NCI-H128 (cell line): ENCODE results near the gene GPR17.

Source experiments
- DNase-seq: peaks from one replicate; lab custom pipeline; 2025; ENCODE audit not compliant: unreplicated experiment; lab: John Stamatoyannopoulos, UW

The GPR17 gene

DNA sequence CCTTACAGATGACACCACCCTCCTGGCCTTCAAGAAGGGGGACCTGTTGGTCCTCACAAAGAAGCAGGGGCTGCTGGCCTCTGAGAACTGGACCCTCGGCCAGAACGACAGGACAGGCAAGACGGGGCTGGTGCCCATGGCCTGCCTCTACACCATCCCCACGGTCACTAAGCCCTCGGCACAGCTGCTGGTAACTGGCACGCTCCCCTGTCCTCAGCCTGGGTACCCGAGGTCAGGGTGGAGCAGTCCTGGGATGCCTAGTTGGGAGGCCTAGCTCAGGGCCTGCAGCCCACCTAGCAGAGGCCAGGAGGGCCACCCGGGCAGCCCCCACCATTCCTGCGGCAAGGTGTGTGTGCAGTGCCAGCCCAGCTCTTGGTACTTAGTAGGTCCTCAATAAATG, 16.3 kb upstream of the GPR17 start:
- DNase-seq, result no peak

DNA sequence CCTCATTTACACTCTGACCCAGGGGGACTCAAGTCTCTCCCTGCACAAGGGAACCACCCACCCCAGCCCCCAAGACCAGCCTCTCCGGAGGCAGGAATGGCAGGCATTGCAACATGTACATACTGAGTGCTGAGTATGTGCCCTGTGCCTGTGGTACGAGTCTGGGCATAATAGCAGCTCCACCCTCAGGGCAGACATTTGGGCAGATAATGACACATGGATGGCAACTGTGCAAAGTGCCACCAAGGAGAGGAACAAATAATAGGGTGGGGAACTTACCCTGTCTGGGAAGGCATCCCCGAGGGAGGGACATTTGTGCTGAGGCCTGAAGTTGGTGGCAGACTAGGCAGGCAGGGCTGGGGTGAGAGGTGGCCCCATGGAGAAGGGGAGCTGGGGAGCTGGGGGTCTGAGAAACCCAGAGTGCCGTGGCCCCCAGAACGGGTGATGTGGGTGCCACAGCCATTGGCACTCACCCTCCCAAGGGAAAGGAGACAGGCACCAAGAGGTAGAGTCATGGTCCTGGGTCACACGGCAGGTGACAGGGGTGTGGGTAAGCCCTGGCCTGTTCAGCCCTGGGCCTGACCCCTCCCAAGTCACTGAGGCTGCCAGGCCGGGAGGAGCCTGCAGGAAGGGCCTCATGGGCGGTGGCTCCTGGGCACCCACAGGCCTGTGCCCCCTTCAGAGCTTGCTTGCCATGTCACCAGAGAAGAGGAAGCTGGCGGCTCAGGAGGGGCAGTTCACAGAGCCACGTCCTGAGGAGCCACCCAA, 15.7 kb upstream of the GPR17 start:
- no peak for DNase-seq

DNA sequence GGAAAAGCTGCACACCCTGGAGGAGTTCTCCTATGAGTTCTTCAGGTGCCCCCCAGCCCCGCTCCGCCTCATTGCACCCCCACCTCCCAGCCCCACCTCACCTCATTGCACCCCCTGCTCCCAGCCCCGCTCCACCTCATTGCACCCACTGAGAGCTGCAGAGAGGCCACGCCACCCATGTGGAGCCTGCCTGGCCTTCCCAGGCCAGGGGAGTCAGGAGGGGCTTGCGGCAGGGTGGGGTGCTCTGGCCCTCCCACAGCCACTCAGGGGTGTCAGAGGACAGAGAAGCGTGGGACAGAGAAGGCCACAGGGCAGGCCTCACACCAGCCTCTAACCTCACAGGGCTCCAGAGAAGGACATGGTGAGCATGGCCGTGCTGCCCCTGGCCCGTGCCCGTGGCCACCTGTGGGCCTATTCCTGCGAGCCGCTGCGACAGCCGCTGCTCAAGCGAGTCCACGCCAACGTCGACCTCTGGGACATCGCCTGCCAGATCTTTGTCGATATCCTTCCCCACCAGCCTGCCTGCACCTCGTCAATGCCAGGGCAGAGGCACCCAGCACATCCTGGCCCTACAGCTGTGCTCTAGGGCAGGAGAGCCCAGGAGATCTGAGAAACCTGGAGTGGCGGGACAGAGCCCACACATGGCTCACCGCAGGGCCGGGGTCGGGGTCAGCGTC, 15.0 kb upstream of the GPR17 start:
- DNase-seq, result no peak

DNA sequence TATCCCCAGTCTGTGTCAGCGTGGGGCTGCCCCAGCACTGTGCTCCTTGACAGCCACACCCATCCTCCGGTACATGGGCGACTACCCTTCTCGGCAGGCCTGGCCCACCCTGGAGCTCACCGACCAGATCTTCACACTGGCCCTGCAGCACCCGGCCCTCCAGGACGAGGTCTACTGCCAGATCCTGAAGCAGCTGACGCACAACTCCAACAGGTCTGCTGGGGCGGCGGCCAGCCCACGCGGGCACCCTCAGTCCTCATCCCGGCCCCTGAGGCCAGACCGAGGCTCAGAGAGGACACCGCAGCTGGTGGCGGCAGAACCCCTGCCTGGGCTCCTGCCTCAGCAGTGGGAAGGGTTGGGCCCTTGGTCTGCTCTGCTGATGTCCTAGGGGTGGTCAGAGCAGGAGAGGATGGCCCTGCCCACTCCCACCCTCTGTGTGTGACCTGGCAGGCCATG, 14.4 kb upstream of the GPR17 start:
- DNase-seq, result no peak

DNA sequence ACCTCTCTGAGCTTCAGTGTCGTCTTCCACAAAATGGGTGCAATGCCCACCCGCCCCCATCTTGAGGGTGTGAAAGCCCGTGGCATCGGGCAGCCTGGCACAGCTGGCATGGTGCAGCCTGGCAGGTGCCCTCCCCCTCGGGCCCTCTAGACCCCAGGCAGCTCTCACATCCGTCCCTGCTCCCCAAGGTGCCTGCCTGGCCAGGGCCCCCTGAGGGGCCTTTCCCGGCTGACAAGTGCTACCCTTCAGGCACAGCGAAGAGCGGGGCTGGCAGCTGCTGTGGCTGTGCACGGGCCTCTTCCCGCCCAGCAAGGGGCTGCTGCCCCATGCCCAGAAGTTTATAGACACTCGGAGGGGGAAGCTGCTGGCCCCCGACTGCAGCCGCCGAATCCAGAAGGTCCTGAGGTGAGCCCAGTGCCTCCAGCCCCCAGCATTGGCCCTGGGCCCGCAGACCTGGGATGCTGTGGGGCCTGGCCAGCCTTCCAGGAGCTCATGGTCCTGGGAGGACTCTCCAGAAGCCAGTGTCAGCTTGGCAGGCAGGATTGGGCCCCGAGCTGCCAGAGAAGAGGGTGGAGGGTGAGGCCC, 13.9 kb upstream of the GPR17 start:
- no peak for DNase-seq

DNA sequence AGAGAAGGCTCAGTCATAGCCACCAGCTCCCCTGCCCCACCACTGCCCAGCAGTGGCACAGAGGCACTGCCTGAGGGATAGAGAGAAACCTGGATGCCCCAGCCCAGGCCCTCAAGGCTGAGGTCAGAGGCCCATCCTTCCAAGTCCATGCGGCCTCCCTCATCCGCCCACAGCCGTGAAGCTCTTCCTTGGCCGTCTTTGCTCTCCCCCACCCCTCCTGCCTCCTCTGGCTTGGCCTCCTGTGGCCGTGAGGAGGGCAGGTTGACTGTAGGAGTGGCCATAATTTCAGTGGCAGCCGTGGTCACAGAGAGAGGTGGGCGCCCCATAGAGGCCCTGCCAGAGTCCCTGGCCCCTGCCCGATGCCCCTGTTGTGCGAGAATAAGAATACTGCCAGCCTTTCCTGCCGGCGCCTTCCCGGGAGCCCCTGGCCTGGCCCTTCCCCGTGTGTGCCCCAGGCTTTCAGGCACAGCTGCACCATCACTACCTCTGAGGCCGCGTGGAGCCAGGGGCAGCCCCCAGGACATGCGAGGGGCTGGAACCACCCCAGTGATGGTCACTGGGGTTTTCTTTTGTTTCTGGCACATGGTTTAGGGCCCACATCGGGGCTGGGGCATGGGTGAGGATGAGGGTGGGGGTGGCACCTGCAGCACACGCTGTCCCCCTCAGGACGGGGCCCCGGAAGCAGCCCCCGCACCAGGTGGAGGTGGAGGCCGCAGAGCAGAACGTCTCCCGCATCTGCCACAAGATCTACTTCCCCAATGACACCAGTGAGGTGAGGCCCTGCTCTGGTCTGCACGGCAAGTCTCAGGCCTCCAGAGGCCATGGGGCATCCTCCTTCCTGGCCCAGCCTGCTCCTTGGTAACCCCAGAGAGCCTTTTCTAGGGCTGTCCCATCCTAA, 13.1 kb upstream of the GPR17 start:
- DNase-seq, result no peak

DNA sequence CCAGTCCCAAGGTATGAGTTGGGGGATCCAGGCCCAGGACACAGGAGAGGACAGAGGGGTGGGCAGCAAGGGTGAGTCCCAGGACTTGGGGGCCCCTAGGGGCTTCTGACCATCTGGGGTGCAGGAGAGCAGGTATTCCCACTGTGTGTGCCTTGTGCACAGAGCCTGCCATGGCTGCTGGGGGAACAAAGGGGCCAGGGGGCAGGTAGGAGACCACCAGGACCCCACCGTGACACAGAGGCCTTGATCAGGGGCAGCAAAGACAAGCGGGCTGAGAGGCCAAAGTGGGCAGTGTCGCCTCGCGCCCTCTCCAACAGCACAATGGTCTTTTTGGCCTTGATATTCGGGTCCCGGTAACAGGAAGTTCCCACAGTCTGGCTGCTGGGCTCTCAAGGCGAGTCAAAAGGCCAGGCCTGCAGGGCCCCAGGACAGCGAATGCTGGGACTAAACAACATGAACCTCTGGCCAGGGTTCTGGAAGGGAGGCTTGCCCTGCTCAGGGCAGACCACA, 12.3 kb upstream of the GPR17 start:
- DNase-seq, result no peak

DNA sequence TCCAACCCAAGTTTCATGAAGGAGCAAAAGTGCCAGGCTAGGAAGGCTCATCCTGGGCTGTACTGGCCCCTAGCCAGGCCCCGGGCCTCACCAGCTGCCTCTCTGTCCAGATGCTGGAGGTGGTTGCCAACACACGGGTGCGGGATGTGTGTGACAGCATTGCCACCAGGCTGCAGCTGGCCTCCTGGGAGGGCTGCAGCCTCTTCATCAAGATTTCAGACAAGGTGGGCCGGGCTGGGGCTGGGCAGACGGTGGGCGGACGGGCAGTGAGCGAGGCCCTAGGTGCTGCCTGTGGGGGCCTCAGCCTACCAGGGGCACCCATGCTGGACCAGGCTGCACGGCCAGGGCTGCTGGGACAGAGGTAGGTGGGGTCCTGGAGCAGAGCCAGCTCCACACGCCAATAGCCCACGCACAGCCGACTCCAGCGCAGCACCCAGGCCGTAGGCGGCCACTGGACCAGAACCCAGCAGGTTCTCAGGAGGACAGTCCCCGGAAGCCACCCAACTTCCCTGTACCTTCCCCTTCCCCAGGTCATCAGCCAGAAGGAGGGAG, 11.8 kb upstream of the GPR17 start:
- no peak for DNase-seq

DNA sequence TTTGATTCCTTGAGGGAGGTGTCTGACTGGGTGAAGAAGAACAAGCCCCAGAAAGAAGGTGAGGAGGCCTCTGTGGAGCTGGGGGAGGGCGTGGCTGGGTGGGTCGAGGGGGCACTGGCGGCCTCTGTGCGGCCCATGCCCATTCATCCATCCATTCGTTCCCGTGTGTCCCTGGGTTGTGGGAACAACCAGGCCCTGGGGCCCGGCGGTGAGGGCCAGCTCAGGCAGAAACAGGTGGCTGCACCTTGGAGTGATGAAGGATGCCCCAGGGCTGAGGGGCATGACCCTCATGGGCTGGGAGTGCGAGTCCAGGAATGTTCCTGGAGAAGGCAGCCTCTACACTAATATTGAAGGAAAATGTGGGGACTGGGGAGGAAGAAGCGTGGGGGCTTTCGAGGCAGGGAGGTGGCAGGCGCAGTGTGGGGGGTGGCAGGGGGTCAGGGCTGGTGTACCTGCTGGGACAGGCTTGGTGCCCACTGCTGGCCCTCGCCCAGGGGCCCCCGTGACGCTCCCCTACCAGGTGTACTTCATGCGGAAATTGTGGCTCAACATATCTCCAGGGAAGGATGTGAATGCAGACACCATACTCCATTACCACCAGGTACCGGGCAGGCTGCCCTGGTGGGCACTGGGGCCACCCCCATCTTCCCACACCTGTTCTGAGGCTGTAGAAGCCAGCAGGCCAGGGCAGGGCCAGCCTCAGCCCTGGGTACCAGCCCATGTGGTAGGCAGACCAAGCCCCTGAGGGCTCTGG, 11.2 kb upstream of the GPR17 start:
- no peak for DNase-seq

DNA sequence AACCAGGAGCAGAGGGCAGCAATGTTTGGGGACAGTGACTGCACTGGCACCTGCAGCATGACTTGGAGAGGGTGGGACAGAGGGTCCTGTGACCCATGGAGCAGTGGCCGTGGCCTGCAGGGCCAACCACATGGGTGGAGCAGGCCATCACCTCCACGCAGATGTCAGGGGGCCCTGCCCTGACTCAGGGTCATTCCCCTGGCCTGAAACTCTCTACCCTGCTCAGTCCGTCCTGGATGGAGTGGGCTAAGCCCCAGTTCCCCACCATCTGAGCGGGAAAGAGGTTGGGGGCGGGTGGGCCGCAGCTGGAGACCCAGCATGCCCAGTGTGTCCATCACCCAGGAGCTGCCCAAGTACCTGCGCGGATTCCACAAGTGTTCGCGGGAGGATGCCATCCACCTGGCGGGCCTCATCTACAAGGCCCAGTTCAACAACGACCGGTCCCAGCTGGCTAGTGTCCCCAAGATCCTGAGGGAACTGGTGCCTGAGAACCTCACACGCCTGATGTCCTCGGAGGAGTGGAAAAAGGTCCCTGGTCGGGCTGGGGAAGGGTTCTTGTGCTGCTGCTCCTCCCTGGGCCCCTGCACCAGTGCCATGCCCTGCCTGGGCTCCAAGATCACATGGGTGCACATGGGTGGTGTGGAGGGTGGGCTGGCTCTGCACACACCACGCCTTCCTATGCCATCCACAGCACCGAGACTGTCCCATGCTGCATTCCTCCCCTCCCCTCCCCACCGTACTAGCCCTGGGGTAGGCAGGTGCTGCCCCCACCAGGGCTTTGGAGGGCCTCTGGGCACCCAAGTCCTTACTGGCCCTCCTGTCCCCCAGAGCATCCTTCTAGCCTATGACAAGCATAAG, 10.3 kb upstream of the GPR17 start:
- no peak for DNase-seq

DNA sequence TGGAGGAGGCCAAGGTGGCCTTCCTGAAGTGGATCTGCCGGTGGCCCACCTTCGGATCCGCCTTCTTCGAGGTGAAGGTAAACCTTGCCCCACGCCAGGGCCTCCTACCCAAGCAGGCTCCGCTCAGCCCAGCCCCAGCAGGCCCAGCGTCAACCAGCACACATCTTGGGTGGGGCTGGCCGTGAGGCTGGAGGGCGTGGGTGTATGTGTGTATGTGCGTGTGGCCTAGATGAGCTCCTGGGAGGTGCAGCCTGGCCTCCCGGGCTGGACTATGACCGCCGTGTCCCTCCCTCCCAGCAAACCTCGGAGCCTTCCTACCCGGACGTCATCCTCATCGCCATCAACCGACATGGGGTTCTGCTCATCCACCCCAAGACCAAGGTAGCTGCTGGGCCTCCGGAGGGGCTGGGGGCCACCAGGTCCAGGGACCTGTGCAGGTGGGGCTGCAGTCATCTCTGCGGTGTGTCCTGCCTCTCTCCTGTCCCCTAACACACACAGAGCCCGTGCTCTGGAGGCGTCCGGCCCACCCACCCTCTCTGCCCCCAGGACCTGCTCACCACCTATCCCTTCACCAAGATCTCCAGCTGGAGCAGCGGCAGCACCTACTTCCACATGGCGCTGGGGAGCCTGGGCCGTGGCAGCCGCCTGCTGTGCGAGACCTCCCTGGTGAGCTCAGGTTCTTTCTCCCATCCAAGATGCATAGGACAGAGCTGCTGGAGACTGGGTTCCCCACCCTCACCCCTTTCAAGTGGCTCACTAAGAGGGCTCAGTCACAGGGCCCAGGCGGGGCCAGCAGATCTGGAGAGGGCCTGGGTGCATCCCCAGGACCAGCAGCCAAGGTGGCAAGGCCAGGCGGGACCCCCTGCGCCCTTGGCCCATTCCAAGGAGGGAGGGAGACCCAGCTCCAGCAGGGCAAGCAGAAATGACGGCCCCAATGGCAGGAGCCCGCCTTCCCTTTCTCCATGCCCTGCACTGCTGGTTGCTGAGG, 9.4 kb upstream of the GPR17 start:
- DNase-seq, result no peak

DNA sequence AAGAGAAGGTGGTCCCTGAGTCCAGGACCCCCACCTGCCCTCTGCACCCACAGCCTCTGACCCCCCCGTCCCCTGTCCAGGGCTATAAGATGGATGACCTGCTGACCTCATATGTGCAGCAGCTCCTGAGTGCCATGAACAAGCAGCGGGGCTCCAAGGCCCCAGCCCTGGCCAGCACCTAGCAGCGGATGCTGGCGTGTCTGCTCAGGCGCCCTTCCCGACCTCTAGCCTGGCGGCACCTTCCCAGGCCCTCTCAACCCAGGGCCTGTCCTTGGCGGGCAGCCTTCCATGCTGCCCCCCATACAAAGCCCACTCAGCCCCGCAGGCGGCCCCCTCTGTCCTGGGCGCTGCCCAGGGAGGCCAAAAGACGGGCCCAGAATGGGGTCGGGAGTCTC, 8.7 kb upstream of the GPR17 start:
- no peak for DNase-seq

DNA sequence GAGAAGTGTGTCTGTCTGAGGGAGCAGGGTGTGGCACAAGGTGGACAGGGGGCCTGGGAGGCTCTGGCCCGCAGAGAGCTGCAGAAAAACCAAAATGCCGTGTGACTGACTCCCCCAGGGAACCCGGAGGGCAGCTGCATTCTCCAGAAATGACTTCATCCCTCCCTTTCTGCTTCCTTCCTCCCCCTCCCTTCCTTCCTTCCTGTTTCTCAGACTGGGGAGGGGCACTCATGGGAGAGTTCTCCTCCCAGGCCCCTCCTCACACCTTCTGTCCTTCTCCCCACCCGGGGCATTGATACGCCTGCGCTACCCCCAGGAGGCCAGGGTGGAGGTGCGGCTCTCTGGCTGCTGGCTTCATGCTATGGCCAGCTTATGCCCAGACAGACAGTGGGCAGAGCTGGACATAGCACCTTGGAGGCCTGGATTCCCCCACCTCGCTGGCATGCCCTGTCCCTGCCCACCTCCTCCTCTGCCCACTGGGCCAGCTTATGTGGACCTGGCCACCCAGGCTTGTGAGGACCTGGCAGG, 8.2 kb upstream of the GPR17 start:
- no peak for DNase-seq

DNA sequence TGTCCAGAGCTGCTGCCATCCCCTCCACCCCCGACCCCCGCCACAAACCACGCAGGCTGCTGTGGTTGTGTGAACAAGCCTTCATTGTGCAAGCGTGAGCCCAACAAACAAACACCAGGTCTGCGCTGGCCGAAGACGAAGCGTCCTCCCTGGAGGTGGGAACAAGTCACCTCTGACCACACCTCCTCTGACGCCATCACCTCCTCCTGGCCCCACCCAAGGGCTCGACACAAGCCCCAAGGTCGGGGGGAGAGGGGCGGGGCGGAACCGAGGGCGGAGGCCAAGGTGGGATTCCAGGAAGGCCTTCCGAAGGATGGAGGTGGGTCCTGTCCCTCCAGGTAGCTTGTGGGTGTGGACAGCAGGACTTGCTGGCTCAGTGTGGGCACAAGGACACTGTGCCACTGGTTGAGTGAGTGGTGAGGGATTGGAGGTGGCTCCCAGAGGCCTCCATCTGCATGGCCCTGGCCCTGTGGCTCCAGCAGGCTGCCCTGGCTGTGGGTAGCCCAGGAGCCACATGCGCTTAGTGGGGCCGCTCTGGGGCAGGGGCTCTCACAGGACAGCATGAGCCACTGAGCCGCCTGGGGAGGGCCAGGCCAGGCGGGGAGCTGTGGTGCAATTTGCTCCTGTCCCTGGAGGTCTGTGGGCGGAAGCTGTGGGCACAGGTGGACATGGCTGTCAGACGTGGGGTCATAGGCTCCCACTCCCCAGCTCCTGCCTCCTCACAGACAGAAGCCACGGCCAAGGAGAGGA, 7.4 kb upstream of the GPR17 start:
- no peak for DNase-seq

DNA sequence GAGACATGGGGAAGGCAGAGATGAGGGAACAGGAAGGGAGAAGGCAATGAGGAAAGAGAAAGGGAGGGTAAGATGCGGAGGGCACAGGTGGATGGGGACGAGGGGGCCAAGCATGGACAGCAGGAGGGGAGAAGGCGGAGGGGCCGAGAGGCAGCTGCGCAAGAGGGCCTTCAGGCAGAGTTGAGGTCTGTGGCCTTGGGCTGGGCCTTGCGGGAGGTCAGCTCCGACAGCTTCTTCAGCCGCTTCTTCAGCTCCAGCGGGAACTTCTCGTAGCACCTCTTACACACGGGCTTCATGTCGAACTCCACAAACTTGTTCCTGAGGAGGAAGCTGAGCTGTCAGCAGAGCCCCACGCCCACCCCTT, 6.9 kb upstream of the GPR17 start:
- DNase-seq, result no peak

DNA sequence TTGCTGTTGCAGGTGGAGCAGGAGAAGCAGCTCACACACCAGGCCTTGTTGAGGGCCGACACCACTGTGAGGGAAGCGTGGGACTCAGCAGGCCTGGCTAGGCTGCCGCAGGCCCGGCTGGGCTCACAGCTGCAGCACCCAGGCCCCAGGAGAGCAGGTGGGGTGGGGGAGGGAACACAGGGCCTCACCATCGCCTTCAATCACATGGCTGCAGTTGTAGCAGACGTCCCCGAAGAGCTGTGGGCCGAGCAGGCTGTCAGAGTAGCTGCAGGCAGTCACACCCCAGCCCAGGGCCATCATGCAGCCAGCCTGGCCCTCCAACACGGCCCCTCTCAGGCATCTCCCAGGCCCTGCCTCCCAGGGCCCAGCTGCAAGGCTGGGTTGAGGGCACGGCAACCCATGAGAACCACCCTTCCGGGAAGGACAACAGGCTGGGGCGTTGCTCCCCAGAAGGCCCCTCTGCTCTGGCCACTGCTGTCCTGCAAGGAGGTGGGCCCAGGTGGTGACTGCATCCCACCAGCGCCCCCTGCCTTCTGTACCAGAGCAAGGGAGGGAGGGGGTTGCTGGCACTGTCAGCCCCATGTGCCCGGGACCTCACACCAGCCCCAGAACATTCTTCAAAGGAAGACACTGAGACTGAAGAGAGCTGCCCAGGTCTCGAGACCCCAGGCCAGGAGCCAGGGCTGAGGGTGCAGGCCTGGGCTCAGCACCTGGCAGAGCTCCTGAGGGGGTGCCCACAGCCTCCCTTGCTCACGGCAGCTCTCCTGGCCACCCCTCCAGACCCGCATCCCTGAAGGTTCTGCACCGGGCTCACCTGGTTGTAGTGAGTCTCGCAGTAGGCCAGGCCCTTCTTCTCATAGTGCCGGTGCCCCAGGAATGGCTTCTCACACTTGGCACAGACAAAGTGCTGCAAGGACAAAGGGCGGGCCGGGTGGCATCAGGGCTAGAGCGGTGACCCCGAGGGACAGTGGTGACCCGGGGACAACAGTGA, 5.6 kb upstream of the GPR17 start:
- no peak for DNase-seq
